Esophagus squamous epithelium (tissue), 5 donors: ENCODE data around the gene KLF16. TPM values are rescaled to one million over a fixed set of nuclear protein-coding genes. Genes with fewer than 3 reads are reported as not detected.

ENCODE experiments used
- DNase-seq: peaks from one replicate; lab custom pipeline; 2025; lab: John Stamatoyannopoulos, UW
- H3K27ac ChIP-seq, 4 donors: fragments of 200-600 bp; sonication (generic); one replicate each; pipeline ENCODE4 v1.5.1; 2016 to 2019; ENCODE audit warnings: mild to moderate bottlenecking in 1 of 4
- H3K27me3 ChIP-seq, 4 donors: fragments of 200-600 bp; sonication (generic); 1 replicate in 3 of 4; 2 replicates in 1 of 4; pipeline versions ENCODE4 v1.5.1 to v1.6.0; 2017 to 2021; ENCODE audit warnings: antibody characterized with exemption in 1 of 4
- H3K36me3 ChIP-seq, 3 donors: fragments of 200-600 bp; sonication (generic); one replicate each; pipeline ENCODE4 v1.5.1; 2016 to 2019
- H3K4me1 ChIP-seq, 3 donors: fragments of 200-600 bp; sonication (generic); one replicate each; pipeline ENCODE4 v1.5.1; 2017 to 2019
- H3K4me3 ChIP-seq, 4 donors: fragments of 200-600 bp; sonication (generic); 1 replicate in 3 of 4; 2 replicates in 1 of 4; pipeline ENCODE4 v1.5.1; 2016 to 2019; ENCODE audit warnings: mild to moderate bottlenecking in 2 of 4, moderate library complexity in 1 of 4
- H3K9me3 ChIP-seq, 3 donors: fragments of 200-600 bp; sonication (generic); one replicate each; pipeline ENCODE4 v1.5.1; 2016 to 2019
- POLR2A ChIP-seq, 4 donors: fragments of 450-650 bp; IDR thresholded peaks; one replicate each; pipeline ENCODE4 v1.6.1; 2017; ENCODE audit warnings: antibody characterized with exemption in 4 of 4, mild to moderate bottlenecking in 4 of 4, moderate library complexity in 3 of 4
- WGBS, 2 donors: methylation state at CpG; one replicate each; pipeline ENCODE4 v1.1.5; 2018; 5-methylcytosine and 5-hydroxymethylcytosine counted together
- intact Hi-C: fragments of 100-400 bp; cut with DNase I; formaldehyde crosslinking; loops from one replicate; pipeline ENCODE4 v1.15.0; 2022
- total RNA-seq, 4 donors: library from RNA; depleted of rRNA; stranded (reverse); fragments of >200 nt; gene quantifications; one replicate each; pipeline ENCODE4 v1.1.0, GENCODE V29; 2016
- TF ChIP-seq, protein P1 (sequence below), 6 experiments: fragments of 450-650 bp in 4 of 6; fragments of 200-600 bp in 2 of 6; sonication (generic) in 2 of 6; IDR thresholded peaks; one replicate each; pipeline ENCODE4 v1.5.1; 2016 to 2019; ENCODE audit warnings: antibody characterized with exemption in 6 of 6, mild to moderate bottlenecking in 4 of 6, moderate library complexity in 4 of 6
- donor health status: DM: yes; HTN: yes; CAD: no.

KLF16 gene
- total RNA-seq, 4 donors from 2014 or later: 8.3 to 13.5 (median 9.1) TPM

DNA sequence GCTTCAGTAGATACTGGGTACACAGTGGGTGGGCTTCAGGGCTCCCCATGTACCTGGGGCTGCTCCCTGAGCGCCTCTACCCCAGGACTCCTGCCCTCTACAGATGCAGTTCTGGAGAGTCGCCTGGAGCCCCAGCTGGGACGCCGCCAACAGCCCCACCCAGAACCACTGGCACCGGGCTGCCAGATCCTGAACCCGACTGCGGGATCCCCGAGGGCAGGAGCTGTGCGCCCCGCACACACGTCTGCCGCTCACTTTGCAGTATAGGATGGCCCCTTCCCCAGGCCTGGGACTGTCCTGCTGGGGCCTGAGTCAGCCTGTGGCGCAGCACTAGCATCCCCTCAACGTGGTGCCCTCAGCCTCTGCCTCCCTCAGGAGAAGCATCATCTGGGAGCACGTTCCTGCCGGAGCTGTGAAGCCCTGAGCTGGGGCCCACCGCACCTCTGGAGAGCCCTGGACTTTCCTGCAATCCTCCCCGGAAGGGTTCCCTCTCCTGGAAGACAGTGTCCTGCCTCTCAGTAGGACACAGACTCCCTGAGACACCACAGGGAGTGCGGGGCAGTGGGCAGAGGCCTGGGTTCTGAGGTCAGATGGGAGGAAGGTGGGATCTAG is 18.8 kb downstream of the KLF16 start:
- no peak for DNase-seq
- no peaks in the 10 kb centered on the region for H3K9me3 ChIP-seq
- TF ChIP-seq, protein P1, sequence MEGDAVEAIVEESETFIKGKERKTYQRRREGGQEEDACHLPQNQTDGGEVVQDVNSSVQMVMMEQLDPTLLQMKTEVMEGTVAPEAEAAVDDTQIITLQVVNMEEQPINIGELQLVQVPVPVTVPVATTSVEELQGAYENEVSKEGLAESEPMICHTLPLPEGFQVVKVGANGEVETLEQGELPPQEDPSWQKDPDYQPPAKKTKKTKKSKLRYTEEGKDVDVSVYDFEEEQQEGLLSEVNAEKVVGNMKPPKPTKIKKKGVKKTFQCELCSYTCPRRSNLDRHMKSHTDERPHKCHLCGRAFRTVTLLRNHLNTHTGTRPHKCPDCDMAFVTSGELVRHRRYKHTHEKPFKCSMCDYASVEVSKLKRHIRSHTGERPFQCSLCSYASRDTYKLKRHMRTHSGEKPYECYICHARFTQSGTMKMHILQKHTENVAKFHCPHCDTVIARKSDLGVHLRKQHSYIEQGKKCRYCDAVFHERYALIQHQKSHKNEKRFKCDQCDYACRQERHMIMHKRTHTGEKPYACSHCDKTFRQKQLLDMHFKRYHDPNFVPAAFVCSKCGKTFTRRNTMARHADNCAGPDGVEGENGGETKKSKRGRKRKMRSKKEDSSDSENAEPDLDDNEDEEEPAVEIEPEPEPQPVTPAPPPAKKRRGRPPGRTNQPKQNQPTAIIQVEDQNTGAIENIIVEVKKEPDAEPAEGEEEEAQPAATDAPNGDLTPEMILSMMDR (IDR thresholded peaks at IDR 0.05): no peak
- no peak for TF ChIP-seq POLR2A (IDR thresholded peaks at IDR 0.05)
- H3K4me1 ChIP-seq: peaks cover 69 to 91% (median 72%) of the 10 kb centered on the region in 3 donors
- peaks cover 0 to 33% (median 4%) of the 10 kb centered on the region in 3 donors for H3K36me3 ChIP-seq
- no peak overlapping the region for H3K4me3 ChIP-seq
- intact Hi-C loops: no loop called here
- H3K27ac ChIP-seq: peak overlapping the region in 3 of 4 donors; percentile 45 to 64 (median 59)
- WGBS, 2 donors: 53 to 100% methylated on average over 3 of the region's 19 CpGs
- H3K27me3 ChIP-seq: no peaks in the 10 kb centered on the region

DNA sequence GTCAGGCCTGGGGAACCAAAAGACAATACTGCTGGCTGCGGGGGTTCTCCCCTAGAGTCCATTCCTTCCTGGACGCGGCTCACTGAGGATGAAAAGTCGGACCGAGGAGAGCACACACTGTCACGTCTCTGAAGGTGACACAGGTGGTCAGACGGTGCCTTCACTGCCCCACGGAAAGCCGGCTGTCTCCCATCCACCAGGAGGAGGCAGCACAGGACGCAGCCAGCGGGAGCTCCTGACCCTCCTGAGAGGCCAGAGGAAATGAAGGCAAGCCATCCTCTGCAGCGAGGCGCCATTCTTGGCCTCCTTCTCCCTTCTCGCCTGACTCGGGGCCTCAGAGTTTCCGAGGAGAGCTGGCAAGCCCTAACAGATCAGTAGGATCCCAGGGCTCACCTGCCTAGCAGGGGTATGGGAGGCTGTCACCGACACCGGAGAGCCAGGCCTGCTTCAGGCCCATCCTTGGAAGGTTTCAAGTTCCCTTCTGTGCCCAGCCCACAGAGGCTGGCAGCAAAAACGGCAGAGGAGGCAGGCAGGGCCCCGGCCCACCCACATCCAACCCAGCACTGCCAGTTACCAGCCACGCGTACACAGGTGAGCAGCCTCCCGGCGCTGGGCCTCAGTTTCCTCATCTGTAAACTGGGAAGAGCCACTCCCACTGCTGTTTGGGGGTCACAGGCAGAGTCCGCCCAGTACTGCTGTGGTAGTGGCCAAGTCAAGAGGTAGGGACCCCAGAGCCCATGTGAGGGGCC is 19.6 kb downstream of the KLF16 start:
- Histone ChIP-seq H3K4me1 (peaks cover 70 to 91% (median 74%) of the 10 kb centered on the region in 3 donors), H3K27ac (peak overlapping the region; percentile 25 to 64 (median 52)), H3K36me3 (peaks cover 0 to 41% (median 7%) of the 10 kb centered on the region in 3 donors), H3K27me3 (no peaks in the 10 kb centered on the region), H3K4me3 (peak overlapping the region in 1 of 4 donors; percentile 21), H3K9me3 (no peaks in the 10 kb centered on the region)
- DNase-seq: no peak
- WGBS, 2 donors: 50 to 100% methylated on average over 1 to 9 of the region's 25 CpGs
- intact Hi-C loops: no loop called here
- no peak for TF ChIP-seq POLR2A (IDR thresholded peaks at IDR 0.05)
- TF ChIP-seq, protein P1 (IDR thresholded peaks at IDR 0.05): peak in 2 of 6 experiments; percentile 17 to 38

DNA sequence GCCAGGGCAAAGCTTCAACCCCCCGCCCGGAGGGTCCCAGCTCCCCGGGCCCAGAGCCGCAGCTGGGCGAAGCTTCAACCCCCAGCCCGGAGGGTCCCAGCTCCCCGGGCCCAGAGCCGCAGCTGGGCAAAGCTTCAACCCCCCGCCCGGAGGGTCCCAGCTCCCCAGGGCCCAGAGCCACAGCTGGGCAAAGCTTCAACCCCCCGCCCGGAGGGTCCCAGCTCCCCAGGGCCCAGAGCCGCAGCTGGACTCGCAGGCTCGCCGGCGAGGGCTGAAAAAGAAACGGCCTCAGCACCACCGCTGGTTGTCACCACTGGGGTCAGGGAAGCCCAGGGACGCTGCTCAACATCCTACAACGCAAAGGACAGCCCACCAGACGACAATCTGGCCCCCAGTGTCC is 20.3 kb downstream of the KLF16 start:
- intact Hi-C loops: no loop called here
- no peaks in the 10 kb centered on the region for H3K9me3 ChIP-seq
- TF ChIP-seq POLR2A (IDR thresholded peaks at IDR 0.05): no peak
- TF ChIP-seq, protein P1 (IDR thresholded peaks at IDR 0.05): no peak
- 0 to 61% methylated on average over 1 to 3 of the region's 22 CpGs for WGBS, 2 donors
- H3K36me3 ChIP-seq: peaks cover 0 to 48% (median 7%) of the 10 kb centered on the region in 3 donors
- DNase-seq: no peak
- no peaks in the 10 kb centered on the region for H3K27me3 ChIP-seq
- peak overlapping the region; percentile 18 to 64 (median 59) for H3K27ac ChIP-seq
- H3K4me3 ChIP-seq: peak overlapping the region in 1 of 4 donors; percentile 35
- H3K4me1 ChIP-seq: peaks cover 70 to 96% (median 74%) of the 10 kb centered on the region in 3 donors

DNA sequence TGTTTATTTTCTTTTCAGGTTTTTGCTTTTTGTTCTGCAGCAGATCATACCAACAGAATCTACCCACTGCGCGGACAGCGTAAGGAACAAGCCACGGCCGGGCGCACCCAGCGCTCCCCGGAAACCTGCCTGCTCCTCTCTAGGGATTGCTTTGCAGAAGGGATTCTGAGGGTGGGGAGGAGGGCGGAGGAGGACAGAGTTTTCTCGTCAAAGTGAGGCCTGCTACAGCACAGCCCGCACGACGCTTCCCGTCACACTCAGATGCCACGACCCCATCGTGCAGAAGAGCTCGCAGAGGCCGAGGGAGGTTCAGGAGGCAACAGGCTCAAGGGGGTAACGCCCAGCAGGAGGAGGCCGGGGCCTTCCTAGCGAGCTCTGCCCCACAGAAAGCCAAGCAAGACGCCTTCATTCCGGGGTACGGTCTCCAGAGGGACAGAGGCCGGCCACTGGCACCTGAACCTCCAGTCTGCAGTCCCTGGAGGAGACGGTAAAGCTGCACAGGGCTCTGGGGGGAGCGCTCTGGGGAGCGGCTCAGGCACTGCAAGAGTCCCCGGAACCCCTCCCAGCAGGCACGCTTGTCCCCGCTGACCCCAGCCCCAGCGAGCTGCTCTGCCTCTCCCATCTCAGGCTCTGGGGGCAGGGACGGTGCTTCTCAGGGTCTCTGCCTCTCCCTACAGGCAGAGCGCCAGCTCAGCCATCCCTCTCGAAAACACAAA is 22.0 kb downstream of the KLF16 start:
- TF ChIP-seq POLR2A (IDR thresholded peaks at IDR 0.05): no peak

DNA sequence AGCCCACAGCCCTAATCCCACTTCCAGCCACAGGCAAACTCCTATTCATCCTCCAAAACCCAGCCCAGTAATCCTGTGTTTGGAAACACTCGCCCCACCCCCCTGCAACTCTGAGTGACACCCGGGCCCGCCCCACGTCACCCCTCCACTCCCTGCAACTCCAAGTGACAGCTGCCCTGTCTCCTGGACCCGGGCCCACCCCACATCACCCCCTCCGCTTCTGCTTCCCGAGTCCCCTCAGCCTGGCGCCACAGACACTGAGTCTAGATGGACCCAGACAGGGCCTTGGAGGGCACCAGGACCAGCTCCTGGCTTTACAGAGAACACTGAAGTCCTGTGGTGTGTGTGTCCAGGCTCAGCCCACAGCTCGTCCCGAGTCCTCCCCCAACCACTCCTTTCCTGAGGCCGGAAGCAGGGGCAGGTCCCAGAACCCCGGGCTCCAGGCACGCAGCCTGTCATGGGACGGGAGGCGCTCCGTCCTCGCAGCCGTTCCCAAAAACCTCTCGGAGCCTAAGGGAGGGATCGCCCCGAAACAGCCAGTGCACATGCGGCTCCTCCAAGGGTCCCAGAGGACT is 22.8 kb downstream of the KLF16 start:
- Histone ChIP-seq H3K4me1 (peaks cover 58 to 98% (median 64%) of the 10 kb centered on the region in 3 donors), H3K4me3 (peak overlapping the region in 2 of 4 donors; percentile 19 to 33), H3K9me3 (no peaks in the 10 kb centered on the region), H3K27ac (peak overlapping the region in 3 of 4 donors; percentile 35 to 64 (median 47)), H3K27me3 (no peaks in the 10 kb centered on the region), H3K36me3 (peaks cover 0 to 40% (median 7%) of the 10 kb centered on the region in 3 donors)
- intact Hi-C loops: no loop called here
- WGBS, 2 donors: 81% methylated on average over 3 to 6 of the region's 22 CpGs
- DNase-seq: no peak
- TF ChIP-seq POLR2A (IDR thresholded peaks at IDR 0.05): no peak
- TF ChIP-seq, protein P1 (IDR thresholded peaks at IDR 0.05): no peak

More for the DNA sequence above, 22.0 kb downstream of the KLF16 start:
- Histone ChIP-seq H3K9me3 (no peaks in the 10 kb centered on the region), H3K27ac (peak overlapping the region in 3 of 4 donors; percentile 35 to 64 (median 47)), H3K27me3 (no peaks in the 10 kb centered on the region), H3K4me3 (peak overlapping the region in 2 of 4 donors; percentile 19 to 33), H3K4me1 (peaks cover 65 to 98% (median 72%) of the 10 kb centered on the region in 3 donors), H3K36me3 (peaks cover 0 to 48% (median 7%) of the 10 kb centered on the region in 3 donors)
- intact Hi-C loops: no loop called here
- DNase-seq: no peak
- 80 to 86% methylated on average over 12 to 15 of the region's 35 CpGs for WGBS, 2 donors
